Karpas-422 (cell line): ENCODE data around the gene EPHA1. TPM values are rescaled to one million over a fixed set of nuclear protein-coding genes. Genes with fewer than 3 reads are reported as not detected.

Experiments used
- DNase-seq: peaks from one replicate; pipeline ENCODE4 v3.0.0-alpha.2; 2015
- H2AFZ ChIP-seq: fragments of 200-600 bp; sonication (generic); 2 replicates; pipeline ENCODE4 v1.6.1; 2014; ENCODE audit warnings: antibody characterized with exemption, low read length, mixed read lengths
- H3K27ac ChIP-seq: fragments of 200-600 bp; sonication (generic); 2 replicates; pipeline ENCODE4 v1.5.1; 2014; ENCODE audit warnings: mild to moderate bottlenecking, low read length, moderate library complexity
- H3K27me3 ChIP-seq: fragments of 200-600 bp; sonication (generic); 2 replicates; pipeline ENCODE4 v1.6.1; 2014; ENCODE audit warnings: low read length, mixed read lengths
- H3K36me3 ChIP-seq: fragments of 200-600 bp; sonication (generic); 2 replicates; pipeline ENCODE4 v1.6.1; 2014; ENCODE audit warnings: low read length, mixed read lengths; ENCODE audit not compliant: insufficient read depth
- H3K4me1 ChIP-seq: fragments of 200-600 bp; sonication (generic); 2 replicates; pipeline ENCODE4 v1.6.1; 2014; ENCODE audit warnings: mild to moderate bottlenecking, low read length, mixed read lengths
- H3K4me2 ChIP-seq: fragments of 200-600 bp; sonication (generic); 2 replicates; pipeline ENCODE4 v1.6.1; 2014; ENCODE audit warnings: low read length, low read depth, mild to moderate bottlenecking; ENCODE audit not compliant: poor library complexity, severe bottlenecking
- H3K4me3 ChIP-seq: fragments of 200-600 bp; sonication (generic); 2 replicates; pipeline ENCODE4 v1.5.1; 2014; ENCODE audit warnings: mild to moderate bottlenecking, antibody characterized with exemption, low read length, mixed read lengths
- H3K79me2 ChIP-seq: fragments of 200-600 bp; sonication (generic); 2 replicates; pipeline ENCODE4 v1.6.1; 2014; ENCODE audit warnings: mild to moderate bottlenecking, low read length, mixed read lengths
- H3K9ac ChIP-seq: fragments of 200-600 bp; sonication (generic); 2 replicates; pipeline ENCODE4 v1.6.0; 2014; ENCODE audit warnings: low read length
- H3K9me2 ChIP-seq: fragments of 200-600 bp; sonication (generic), shearing (Covaris generic); replicated peaks from 2 replicates; pipeline ENCODE4 v1.6.0; 2014; ENCODE audit warnings: mild to moderate bottlenecking, low read length, moderate library complexity; ENCODE audit not compliant: insufficient read depth
- H3K9me3 ChIP-seq: fragments of 300-700, 200-600 bp; sonication (generic); 2 replicates; pipeline ENCODE4 v1.6.1; 2014; ENCODE audit warnings: low read length, mixed read lengths
- H4K20me1 ChIP-seq: fragments of 200-600 bp; sonication (generic); 2 replicates; pipeline ENCODE4 v1.6.1; 2014; ENCODE audit warnings: mild to moderate bottlenecking, antibody characterized with exemption, low read length, low read depth; ENCODE audit not compliant: insufficient read depth
- total RNA-seq: library from RNA; depleted of rRNA; stranded (reverse); fragments of >200 nt; shearing (Covaris generic); gene quantifications from 2 replicates; pipeline ENCODE4 v1.2.3, GENCODE V29; 2014; ENCODE audit warnings: low replicate concordance

EPHA1 gene
- total RNA-seq, 1 experiment from 2014 or later, result not detected

- no peaks in the 10 kb centered on the region for H3K9me2 ChIP-seq
- no peaks in the 10 kb centered on the region for H3K79me2 ChIP-seq
- H2AFZ ChIP-seq, result no peak overlapping the region
- H3K4me3 ChIP-seq, result no peak overlapping the region
- no peaks in the 10 kb centered on the region for H3K4me1 ChIP-seq
- H3K4me2 ChIP-seq, result no peak overlapping the region
- no peak overlapping the region for H3K27ac ChIP-seq
- no peaks in the 10 kb centered on the region for H3K36me3 ChIP-seq
- H4K20me1 ChIP-seq, result no peaks in the 10 kb centered on the region
- H3K9me3 ChIP-seq, result no peaks in the 10 kb centered on the region
- H3K9ac ChIP-seq, result no peak overlapping the region
- no peak for DNase-seq
- no peaks in the 10 kb centered on the region for H3K27me3 ChIP-seq
Measured at GRCh38 chr7:143391462-143392404, 16.9 kb downstream of the EPHA1 start.

GRCh38 chr7:143390773-143391317 is 17.8 kb downstream of the EPHA1 start:
- Histone ChIP-seq H3K27ac (no peak overlapping the region), H2AFZ (no peak overlapping the region), H3K9me3 (no peaks in the 10 kb centered on the region), H3K27me3 (no peaks in the 10 kb centered on the region), H3K9ac (no peak overlapping the region), H3K4me2 (no peak overlapping the region), H3K4me3 (no peak overlapping the region), H4K20me1 (no peaks in the 10 kb centered on the region), H3K79me2 (no peaks in the 10 kb centered on the region), H3K4me1 (no peaks in the 10 kb centered on the region), H3K9me2 (no peaks in the 10 kb centered on the region), H3K36me3 (no peaks in the 10 kb centered on the region)
- no peak for DNase-seq

DNA sequence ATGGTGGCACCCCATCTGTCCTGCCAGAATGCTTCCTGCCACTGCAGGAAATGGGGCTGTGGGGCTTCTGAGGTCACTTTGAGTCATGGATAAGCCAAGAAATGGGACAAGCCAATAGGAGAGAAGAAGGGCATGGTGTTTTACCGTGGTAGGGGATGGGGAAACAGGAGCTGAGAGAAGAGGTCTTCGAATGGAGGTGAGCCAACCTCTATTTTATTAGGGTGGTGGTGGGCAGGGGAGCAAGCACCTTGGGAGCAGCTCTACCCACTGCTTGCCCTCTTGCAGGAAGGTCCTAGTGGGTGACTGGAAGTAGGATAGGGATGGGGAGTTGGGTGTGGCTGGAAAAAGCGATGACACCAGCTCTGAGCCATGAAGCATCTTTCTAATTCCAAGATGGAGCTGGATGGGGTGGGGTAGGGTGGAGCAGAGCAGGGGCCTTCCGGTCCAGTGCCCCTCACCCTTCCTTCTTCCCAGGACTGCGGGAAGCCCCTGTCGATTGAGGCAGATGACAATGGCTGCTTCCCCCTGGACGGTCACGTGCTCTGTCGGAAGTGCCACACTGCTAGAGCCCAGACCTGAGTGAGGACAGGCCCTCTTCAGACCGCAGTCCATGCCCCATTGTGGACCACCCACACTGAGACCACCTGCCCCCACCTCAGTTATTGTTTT is 18.4 kb downstream of the EPHA1 start:
- no peaks in the 10 kb centered on the region for H3K27me3 ChIP-seq
- H3K79me2 ChIP-seq, result no peaks in the 10 kb centered on the region
- no peak for DNase-seq
- no peak overlapping the region for H3K4me2 ChIP-seq
- H3K9me2 ChIP-seq, result no peaks in the 10 kb centered on the region
- H2AFZ ChIP-seq, result no peak overlapping the region
- H3K4me1 ChIP-seq, result no peaks in the 10 kb centered on the region
- H3K9me3 ChIP-seq, result no peaks in the 10 kb centered on the region
- no peak overlapping the region for H3K4me3 ChIP-seq
- no peaks in the 10 kb centered on the region for H4K20me1 ChIP-seq
- no peaks in the 10 kb centered on the region for H3K36me3 ChIP-seq
- H3K9ac ChIP-seq, result no peak overlapping the region
- no peak overlapping the region for H3K27ac ChIP-seq

GRCh38 chr7:143389316-143390103 is 19.1 kb downstream of the EPHA1 start:
- no peak overlapping the region for H3K27ac ChIP-seq
- no peak overlapping the region for H3K4me3 ChIP-seq
- H3K27me3 ChIP-seq, result no peaks in the 10 kb centered on the region
- H3K9ac ChIP-seq, result no peak overlapping the region
- no peak overlapping the region for H2AFZ ChIP-seq
- no peaks in the 10 kb centered on the region for H3K79me2 ChIP-seq
- no peaks in the 10 kb centered on the region for H3K9me3 ChIP-seq
- H3K4me1 ChIP-seq, result no peaks in the 10 kb centered on the region
- H3K36me3 ChIP-seq, result no peaks in the 10 kb centered on the region
- no peak overlapping the region for H3K4me2 ChIP-seq
- no peaks in the 10 kb centered on the region for H4K20me1 ChIP-seq
- no peak for DNase-seq
- H3K9me2 ChIP-seq, result no peaks in the 10 kb centered on the region

GRCh38 chr7:143388491-143389101 is 20.1 kb downstream of the EPHA1 start:
- Histone ChIP-seq H3K4me3 (no peak overlapping the region), H3K4me2 (no peak overlapping the region), H4K20me1 (no peaks in the 10 kb centered on the region), H3K9ac (no peak overlapping the region), H3K36me3 (no peaks in the 10 kb centered on the region), H3K4me1 (no peaks in the 10 kb centered on the region), H3K27me3 (no peaks in the 10 kb centered on the region), H3K9me2 (no peaks in the 10 kb centered on the region), H3K9me3 (no peaks in the 10 kb centered on the region), H3K27ac (no peak overlapping the region), H2AFZ (no peak overlapping the region), H3K79me2 (no peaks in the 10 kb centered on the region)
- no peak for DNase-seq

DNA sequence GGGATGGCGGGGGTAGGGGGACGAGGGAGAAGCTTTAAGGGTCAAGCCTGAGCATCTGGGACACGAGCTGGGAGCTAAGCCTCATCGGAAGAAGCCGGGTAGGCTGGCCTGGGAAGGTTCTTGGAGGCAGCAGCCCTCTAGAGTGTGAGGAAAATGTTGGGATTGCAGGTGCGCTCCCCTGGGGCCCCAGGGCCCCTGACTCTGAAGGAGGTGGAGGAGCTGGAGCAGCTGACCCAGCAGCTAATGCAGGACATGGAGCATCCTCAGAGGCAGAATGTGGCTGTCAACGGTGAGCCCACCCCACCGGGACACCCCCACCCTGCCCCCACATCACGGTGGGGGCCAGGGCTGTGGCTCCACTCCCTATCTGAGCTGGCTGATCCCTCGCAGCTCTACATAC is 20.6 kb downstream of the EPHA1 start:
- Histone ChIP-seq H3K9me3 (no peaks in the 10 kb centered on the region), H3K27ac (no peak overlapping the region), H3K79me2 (no peaks in the 10 kb centered on the region), H4K20me1 (no peaks in the 10 kb centered on the region), H2AFZ (no peak overlapping the region), H3K4me1 (no peaks in the 10 kb centered on the region), H3K27me3 (no peaks in the 10 kb centered on the region), H3K4me2 (no peak overlapping the region), H3K9ac (no peak overlapping the region), H3K4me3 (no peak overlapping the region), H3K9me2 (no peaks in the 10 kb centered on the region), H3K36me3 (no peaks in the 10 kb centered on the region)
- no peak for DNase-seq

DNA sequence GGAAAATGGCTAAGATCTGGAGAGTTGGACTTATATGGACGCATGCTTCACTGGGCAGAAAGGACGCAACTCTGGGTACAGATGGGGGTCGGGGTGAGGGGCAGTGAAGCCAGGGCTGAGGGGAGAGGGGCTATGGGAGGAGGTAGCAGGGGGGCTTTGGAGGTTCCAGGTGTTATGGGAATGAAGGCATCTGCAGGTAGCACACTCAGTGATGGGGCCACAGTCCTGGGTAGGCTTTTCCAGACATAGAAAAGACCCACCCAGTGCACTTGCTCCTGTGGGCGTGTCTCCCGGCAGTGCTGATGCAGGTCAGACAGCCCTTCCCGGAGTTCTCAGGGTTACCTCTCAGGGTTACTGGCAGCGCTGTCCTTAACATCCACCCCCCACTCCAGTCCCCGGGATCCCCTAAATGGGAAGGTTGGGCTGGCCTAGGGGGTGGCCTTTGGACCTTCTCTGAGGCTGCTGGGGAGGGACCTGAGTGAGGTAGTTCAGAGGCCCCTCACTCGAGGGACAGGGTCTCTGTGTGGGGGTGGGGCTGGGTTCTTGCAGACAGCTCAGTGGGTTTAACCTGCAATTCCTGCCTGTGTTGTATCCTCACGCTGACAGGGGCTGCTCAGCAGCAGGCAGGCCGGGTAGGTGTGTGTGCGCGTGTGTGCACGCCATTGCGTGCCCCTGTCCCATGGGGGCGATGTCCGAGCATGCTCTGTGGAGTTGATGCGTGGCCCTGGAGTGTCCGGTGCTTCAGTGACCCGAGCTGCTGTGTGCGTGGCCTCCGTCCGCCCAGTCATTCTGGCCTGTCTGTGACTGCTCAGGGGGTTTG is 21.3 kb downstream of the EPHA1 start:
- Histone ChIP-seq H3K4me2 (no peak overlapping the region), H3K27ac (no peak overlapping the region), H3K4me3 (no peak overlapping the region), H3K4me1 (no peaks in the 10 kb centered on the region), H3K9me2 (no peaks in the 10 kb centered on the region), H3K9ac (no peak overlapping the region), H3K9me3 (no peaks in the 10 kb centered on the region), H4K20me1 (no peaks in the 10 kb centered on the region), H3K36me3 (no peaks in the 10 kb centered on the region), H3K79me2 (no peaks in the 10 kb centered on the region), H3K27me3 (no peaks in the 10 kb centered on the region), H2AFZ (no peak overlapping the region)
- no peak for DNase-seq
